HTERT RPE-1 (cell line): ENCODE data around the gene ARTN.

ENCODE experiments used
- in situ Hi-C: fragments of 300-500 bp; cut with MboI; formaldehyde crosslinking; loops from 4 replicates; pipeline ENCODE4 v1.14.3; 2020; ENCODE audit warnings: low sequenced_read_pairs

The ARTN gene, protein sequence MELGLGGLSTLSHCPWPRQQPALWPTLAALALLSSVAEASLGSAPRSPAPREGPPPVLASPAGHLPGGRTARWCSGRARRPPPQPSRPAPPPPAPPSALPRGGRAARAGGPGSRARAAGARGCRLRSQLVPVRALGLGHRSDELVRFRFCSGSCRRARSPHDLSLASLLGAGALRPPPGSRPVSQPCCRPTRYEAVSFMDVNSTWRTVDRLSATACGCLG

DNA sequence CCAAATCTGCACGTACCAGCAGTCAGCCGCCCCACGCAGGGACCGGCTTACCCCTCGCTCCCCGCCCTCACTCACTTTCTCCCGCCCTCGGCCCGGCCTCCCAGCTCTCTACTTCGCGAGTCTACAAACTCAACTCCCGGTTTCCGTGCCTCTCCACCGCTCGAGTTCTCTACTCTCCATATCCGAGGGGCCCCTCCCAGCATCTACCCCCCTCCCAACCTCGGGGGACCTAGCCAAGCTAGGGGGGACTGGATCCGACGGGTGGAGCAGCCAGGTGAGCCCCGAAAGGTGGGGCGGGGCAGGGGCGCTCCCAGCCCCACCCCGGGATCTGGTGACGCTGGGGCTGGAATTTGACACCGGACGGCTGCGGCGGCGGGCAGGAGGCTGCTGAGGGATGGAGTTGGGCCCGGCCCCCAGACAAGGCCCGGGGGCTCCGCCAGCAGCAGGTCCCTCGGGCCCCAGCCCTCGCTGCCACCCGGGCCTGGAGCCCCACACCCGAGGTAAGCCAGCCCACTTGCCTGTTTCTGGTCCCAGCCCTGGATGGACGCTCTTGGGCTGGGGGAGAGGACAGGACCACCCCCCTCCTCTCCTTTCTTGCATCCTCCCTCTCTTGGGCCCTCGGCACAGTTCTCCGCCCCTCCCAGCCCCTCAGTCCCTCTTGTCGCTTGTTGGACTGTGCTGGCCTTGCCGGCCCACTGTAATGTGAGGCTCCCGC is at the start of gene ARTN:
Gene ARTN, plus strand, starts transcription at position 416 of the 715 bp plus-strand sequence. CDS start 1,856 bp downstream, outside the sequence.
- in situ Hi-C loops, result no loop called here

DNA sequence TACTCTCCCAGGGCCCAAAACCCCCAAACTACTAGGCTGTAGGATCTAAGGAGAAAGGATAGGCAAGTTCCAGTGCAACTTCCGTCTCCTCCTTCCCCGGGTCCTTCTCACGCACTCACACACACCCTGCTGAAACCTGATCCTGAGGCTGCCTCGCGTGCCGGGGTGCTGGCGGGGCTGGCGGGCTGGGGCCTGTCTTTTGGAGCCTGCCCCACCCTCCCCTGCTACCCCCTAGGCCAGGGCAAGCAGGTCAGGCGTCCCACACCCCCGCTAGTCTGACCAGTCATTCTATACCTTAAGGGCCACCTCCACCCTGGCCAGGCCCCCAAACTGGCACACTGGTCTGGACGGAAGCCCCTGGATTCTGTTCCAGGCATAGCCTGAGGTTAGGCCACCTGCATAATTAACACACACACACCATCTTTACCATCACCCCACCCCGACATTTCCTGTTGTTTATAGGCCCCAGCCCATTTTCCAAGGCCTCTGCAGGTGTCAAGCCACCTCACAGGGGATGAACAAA is 48.3 kb upstream of the ARTN start:
- in situ Hi-C loops, result no loop called here

DNA sequence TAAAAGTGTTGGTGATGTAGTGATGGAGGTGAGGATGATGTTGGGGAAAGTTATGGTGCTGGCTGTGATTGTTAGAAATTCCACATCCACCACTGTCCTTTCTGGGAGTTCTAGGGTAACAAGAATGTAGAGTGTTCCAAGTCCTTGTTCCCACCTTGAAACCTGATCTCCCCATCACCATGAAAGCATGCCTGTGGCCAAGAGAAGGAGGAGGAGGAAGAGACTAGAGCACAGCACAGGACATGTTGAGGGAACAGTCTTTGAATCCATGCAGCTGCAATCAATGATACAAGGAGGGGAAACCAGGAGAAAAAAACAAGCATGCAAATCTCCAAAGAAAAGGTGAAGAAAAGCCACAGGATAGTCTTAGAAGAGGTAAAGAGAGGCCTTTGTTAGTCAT is 45.9 kb upstream of the ARTN start:
- in situ Hi-C loops, result no loop called here

DNA sequence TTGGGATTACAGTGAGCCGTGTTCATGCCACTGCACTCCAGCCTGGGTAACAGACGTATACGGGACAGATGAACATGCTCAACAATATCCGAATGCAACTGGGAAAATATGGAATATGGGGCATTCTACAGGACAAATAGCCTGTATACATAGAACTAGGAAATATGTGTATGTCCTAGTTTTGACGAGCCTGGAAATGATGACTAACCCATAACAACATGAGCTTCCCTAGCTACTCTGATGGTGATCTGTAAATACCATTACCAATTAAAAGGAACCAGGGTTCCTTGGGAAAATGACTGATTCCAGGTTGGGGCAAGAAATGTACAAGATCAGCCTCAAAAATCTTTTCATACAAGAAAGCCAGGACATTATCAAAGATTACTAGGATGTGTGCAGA is 42.8 kb upstream of the ARTN start:
- in situ Hi-C loops, result no loop called here

GRCh38 chr1:43893006-43893405 is 40.6 kb upstream of the ARTN start:
- in situ Hi-C loops, result no loop called here

- in situ Hi-C loops, result no loop called here
Measured at GRCh38 chr1:43898981-43899380, 34.6 kb upstream of the ARTN start.

DNA sequence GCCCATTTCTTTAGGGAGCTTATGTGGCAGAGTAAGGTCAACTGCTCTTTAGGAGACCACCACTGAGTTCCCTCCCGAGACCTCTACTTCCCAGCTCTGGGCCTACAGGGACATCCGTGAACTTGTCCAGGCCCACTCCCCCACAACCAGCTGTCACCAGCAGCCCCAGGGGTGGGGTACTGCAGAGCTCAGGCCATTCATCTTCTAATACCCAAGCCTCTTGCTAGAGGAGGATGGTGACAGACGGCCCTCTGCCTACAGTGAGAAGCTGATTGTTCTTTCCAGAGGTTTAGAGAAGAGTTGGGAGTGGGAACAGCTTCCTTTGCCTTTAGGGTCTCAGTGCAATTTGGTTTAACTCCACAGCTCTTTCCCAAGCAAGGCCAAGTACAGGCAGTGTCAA is 33.2 kb upstream of the ARTN start:
- in situ Hi-C loops, result no loop called here

- in situ Hi-C loops, result no loop called here
Measured at GRCh38 chr1:43901196-43901961, 32.2 kb upstream of the ARTN start.

GRCh38 chr1:43902058-43902831 is 31.4 kb upstream of the ARTN start:
- in situ Hi-C loops, result no loop called here

- in situ Hi-C loops, result no loop called here
Measured at GRCh38 chr1:43904660-43905551, 28.7 kb upstream of the ARTN start.

DNA sequence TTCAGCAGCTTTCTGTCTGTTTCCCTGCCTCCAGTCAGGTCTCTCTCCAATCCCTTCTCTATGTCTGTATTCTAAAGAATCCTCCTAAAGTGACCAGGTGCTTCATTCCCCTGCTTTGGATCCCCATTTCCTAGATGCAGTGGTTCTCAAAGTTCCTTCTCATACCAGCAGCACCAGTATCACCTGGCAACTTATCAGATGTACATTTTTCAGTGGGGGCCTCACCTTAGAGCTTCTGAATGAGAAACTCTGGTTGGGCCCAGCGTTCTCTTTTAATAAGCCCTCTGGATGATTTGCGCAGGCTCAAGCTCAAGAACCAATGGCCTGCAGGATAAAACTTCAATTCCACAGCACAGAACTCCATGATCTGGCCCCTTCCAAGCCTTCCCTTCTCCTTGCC is 25.4 kb upstream of the ARTN start:
- in situ Hi-C loops, result no loop called here

DNA sequence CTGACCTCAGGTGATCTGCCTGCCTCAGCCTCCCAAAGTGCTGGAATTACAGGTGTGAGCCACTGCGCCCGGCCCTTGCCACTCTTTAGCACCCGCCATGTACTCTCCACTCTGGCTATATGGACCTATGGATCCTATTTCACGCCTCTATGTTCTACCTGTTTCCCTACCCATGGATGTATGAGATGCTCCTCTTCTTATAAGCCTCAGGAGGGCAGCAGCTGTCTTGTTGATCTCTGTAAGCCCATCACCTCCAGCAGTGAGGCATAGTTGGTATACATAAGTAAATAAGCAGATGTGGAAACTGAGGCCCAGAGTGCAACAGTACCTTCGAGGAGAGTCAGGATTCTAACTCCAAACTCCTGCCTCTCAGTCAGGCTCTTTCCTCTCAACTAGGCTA is 24.7 kb upstream of the ARTN start:
- in situ Hi-C loops, result no loop called here

DNA sequence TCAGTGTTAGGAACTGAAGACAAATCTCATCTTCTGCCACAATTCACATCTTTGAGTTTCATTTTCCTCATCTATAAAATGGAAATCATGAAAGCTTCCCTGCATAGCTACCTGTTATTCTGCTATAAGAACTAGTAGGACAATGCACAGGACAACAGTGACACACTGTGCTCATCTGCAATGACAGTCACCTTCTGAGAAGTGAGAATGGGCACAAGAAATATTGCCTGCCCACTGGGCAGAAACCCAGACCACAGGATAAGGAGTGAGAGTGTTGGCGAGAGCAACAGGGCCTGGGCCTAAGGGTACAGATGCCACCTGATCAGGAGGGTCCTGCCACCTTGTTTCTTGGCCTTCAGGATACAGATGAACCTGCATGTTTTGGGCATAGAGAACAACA is 23.3 kb upstream of the ARTN start:
- in situ Hi-C loops, result no loop called here

GRCh38 chr1:43912607-43913006 is 21.0 kb upstream of the ARTN start:
- in situ Hi-C loops, result no loop called here

DNA sequence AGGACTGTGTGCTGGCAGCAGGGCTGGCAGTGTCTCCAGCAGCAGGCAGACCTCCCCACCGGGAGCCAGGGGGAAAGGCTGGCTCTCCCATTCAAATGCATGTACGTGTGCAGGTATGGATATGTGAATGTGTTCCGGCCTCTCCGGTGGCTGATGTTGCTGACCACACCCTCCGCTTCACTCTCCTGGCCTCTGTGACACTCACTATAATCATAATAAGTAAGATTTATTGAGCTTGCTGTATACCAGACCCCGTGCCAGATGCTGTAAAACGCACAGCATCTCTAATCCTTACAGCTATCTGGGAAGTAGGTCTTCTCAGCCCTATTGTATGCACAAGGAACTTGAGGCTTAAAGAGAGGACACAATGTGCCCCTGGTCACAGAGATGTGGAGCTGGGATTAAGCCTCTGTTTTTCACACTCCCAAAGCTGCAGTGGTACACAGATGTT is 20.5 kb upstream of the ARTN start:
- in situ Hi-C loops, result no loop called here

- in situ Hi-C loops, result no loop called here
Measured at GRCh38 chr1:43913666-43914360, 19.8 kb upstream of the ARTN start.

DNA sequence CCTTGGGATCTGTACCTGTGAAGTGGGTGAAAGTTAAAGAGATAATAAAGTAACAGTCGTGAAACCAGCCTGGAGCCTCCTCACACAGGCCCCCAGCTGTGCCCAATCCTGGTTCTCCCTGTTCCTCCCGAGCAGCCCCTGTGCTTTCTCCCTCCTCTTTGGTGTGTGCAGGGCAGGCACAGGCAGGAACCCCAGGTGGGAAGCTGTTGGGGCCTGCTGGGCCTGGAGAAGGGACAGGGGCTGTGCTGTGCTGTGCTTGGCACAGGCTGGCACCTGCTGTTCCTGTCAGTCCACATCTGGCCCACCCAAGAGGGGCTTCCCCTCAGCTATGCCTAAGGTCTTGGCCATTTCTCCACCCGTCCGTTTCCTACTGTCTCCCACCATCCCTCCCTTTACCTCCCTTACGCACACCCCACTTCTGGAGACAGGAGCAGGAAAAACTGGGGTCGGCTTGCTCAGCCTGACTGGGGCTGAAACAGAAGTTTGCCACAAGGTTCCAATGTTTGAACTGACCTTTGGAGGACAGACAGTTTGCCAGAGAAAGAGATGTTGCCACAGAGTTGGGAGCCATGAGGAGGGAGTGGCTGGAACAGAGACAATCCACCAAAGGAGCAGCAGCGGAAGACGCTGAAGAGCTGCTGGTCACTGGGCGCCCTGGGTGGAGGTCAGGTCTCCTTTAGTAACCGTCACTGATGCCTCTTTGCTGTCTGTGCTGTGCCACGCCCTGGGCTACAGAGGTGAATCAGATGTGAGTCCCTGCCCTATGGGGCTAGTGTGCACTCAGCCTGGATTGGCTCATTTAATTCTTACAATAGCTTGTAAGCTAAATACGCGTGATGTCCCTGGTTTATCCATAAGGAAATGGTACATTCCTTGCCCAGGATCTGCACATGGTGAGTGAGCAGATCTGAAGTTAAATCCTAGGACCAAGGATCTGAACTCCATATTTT is 18.8 kb upstream of the ARTN start:
- in situ Hi-C loops, result no loop called here

GRCh38 chr1:43919906-43920305 is 13.7 kb upstream of the ARTN start:
- in situ Hi-C loops, result no loop called here
